Left cardiac atrium (tissue), 4 donors: ENCODE measurements around the gene GATA5. TPM values are rescaled to one million over a fixed set of nuclear protein-coding genes. Genes with fewer than 3 reads are reported as not detected.
A peak's percentile ranks its signal among the peaks of the same experiment; 100 is the strongest.
"Not testable (repeated sequence)": the region's sequence is repeated elsewhere in the genome, so short reads cannot be mapped to it uniquely, and the experiment has no call there.

Source experiments
- ATAC-seq, 2 donors: fragments of 200-7000 bp; cut with Tn5 transposase; one replicate each; pipeline ENCODE4 v1.9.1; 2020; ENCODE audit warnings: mild to moderate bottlenecking in 2 of 2, moderate library complexity in 2 of 2
- DNase-seq: peaks from one replicate; pipeline ENCODE4 v3.0.0-alpha.2; 2020
- intact Hi-C, 2 donors: fragments of 100-400 bp; cut with DNase I; formaldehyde crosslinking; loops; one replicate each; pipeline versions ENCODE4 v1.14.1 to v1.15.1; 2022 to 2023
- total RNA-seq, 2 donors: library from RNA; stranded (reverse); fragmentation: NEBNext Ultra II Directional; extraction: Animal tissue kit (Norgen Biotek cat#: 25700); gene quantifications; one replicate each; pipeline ENCODE4 v1.2.1, GENCODE V29; 2021
- donor health status: DM: no; HTN: yes; CAD: no.
- donor health status: DM: no; HTN: yes; CAD: no; lungs with severe emphysema.
- donor health status: DM: yes; HTN: yes; CAD: no.
- donor health status: Dilated cardiomyopathy.

Gene GATA5
- total RNA-seq, 2 donors from 2014 or later = 4.3 to 9.3 TPM

DNA sequence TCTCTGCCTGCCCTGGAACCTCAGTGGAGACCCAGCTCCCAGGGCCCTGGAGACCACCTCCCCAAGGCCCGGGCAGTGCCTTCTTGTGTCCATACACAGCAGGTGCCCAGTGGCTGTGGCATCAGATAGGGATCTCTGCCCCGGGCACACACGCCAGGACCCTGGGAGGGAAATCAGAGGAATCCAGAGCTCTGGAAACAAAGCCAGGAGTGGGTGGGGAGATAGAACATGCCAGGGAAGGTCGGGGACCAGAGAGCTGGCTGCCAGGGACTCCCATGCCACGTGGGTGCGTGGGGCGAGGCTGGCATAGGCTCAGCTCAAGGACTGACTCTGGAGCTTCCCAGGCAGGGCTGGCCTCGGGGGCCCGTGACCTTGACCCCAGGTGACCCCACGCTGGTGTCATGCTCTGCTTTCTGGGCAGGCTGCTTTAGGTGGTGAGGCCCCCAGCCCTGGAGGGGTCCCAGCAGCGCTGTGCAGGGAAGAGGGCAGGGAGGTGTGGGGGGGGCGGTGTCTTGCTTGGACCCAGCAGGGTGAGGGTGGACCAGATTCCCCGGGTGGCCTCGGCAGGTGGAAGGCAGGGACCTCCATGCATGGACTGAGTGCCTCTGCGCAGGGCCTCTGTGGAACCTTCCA is 17.6 kb upstream of the GATA5 start:
- DNase-seq (no peak), ATAC-seq (peak; percentile 30 to 56)
- intact Hi-C loops = no loop called here

DNA sequence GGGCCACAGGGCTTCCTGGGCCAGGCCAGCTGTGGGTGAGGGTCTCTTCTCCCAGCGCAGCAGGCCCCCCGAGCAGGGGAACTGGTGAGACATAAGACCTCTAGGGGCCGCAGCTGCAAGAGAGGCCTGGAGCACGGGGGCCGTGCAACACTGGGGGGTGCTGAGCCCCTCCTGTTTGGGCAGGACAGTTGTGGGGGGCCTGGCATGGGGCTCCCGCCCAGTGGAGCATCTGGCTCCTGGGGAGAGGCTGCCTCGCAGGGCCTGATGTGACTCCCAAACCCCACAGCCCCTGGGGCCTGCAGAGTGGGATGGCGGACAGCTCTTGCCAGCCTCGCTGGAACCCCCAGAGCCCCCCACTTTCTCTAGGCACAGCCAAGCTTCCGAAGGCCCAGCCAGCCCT is 16.9 kb upstream of the GATA5 start:
- ATAC-seq (no peak), DNase-seq (no peak)
- intact Hi-C loops = no loop called here

DNA sequence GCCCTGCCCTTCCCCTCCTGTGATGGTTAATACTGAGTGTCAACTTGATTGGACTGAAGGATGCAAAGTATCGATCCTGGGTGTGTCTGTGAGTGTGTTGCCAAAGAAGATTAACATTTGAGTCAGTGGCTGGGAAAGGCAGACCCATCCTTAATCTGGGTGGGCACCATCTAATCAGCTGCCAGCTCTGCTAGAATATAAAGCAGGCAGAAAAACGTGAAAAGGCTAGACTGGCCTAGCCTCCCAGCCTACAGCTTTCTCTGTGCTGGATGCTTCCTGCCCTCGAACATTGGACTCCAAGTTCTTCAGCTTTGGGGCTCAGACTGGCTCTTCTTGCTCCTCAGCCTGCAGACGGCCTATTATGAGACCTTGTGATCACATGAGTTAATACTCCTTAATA is 15.0 kb upstream of the GATA5 start:
- ATAC-seq, DNase-seq, intact Hi-C loops: not testable (repeated sequence)

DNA sequence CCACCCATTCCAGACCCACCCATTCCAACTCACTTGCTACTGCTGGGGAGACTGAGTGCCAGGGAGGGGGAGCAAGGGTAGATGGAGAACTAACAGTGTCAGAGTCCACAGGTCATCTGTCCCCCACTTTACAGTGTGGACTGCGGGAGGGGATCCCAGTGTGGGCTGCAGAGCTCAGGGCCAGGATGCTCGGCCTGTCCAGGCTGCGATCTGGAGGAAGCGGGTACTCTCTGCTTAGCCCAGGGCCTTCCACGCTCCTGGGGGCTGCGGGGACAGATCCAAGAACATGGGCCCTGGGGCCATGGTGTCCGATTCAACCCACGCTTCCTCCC is 14.1 kb upstream of the GATA5 start:
- DNase-seq (no peak), ATAC-seq (no peak)
- intact Hi-C loops = no loop called here

DNA sequence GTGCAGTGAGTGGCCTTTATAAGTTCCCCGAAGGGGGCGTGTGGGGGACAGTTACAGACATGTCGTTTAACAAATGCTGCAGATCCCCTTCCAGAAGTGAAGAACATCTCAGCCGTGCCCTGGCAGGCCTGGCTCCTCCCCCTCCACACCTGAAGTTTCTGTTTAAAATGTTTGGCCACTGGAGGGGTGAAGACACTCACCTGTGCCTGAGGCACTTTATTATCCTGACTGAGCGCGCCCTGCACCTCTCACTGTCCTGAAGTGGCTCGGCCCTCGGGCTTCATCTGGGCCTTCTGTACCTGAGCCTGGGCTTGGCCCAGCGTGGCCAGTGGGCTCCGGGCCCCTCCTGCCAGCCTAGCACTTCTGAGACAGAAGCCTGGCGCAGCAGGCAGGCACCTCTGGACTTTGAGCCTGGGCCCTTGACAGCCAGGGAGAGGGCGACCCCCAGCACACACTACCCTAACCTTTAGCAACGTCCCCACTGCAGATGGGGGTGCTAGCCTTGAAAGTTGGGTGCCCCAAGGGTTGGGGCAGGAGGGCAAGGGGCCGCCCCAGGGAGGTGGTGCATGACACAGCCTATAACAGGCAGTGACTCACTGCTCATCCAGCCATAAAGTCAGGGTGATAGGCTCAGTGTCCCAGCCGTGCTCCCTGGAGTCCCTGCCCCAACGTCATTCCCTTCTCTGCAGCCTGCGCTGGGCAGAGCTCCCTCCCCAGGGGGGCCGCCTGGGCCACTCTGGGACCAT is 13.6 kb upstream of the GATA5 start:
- peak in 1 of 2 donors; percentile 29 for ATAC-seq
- intact Hi-C loops = no loop called here
- DNase-seq = no peak

DNA sequence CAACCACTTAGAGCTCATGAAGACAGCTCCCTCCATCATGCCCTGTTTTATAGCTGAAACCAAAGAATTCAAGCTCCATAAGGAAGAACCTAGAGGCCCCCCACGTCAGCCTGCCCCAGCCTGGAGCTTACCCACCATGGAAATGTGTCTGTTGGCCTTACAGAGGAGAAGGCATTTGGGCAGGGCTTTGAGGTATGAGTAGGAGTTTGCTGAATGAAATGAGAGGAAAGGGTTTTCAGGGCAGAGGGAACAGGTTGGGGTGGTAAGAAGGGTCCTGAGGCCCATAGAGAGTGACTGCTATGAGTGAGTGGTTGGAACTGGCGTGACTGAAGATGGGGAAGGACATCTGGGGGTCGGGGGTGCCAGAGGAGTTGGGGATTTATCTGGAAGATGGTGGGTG is 12.7 kb upstream of the GATA5 start:
- DNase-seq (no peak), ATAC-seq (no peak)
- intact Hi-C loops = no loop called here

DNA sequence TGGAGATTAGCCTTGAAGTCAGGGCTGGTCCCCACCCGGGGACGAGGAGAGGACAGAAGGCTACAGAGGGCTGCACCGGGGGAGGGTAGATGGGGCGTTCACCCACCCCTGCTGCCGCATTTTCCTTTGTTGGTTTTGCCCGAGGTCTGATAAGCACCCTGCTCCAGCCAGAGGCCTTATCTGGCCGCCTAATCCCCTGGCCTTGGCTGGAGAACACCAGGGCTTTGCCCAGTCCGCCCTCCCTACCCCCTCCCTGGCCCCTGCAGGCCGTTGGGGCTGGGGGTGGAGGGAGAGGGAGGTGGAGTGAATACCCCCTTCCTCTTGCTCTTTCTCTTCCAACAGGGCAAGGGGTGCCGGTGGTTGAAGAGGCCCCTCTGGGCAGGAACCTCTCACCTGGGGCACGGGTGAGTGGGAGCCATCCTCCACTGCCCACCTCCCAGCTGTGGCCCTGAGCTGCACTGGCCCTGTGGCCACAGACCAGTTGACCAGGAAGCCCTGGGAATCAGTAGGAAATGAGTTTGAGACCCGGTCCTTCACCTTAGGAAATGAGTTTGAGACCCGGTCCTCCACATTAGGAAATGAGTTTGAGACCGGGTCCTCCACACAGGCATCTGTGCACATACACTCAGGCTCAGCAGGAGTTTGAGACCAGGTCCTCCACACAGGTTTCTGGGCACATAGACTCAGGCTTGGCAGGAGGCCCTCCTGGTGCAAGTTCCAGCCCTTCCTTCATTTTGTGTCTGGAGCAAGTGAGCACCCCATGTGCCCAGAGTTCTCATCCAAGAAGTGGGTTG is 12.0 kb upstream of the GATA5 start:
- intact Hi-C loops = no loop called here
- DNase-seq = peak; percentile 74
- ATAC-seq = peak; percentile 63 to 77

DNA sequence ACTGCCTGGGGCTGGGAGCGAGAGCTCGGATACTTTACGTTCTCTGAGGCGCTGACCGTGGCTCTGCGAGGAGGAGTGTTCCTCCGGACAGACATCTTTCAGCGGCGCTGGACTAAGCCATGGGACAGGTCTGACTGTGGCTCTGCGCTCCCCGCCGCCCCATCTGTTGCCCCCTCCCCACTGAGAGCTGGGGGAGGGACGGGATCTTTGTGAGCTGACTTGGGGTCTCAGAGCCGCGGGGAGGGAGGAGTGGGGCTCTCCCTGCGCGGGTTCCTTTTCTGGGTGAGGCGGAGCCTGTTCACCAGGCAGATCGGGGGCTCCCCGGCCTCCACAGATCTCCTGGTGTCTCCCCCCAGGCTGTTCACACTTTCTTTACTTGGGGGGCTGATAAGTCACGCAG is 11.3 kb upstream of the GATA5 start:
- intact Hi-C loops = no loop called here
- peak in 1 of 2 donors; percentile 3 for ATAC-seq

DNA sequence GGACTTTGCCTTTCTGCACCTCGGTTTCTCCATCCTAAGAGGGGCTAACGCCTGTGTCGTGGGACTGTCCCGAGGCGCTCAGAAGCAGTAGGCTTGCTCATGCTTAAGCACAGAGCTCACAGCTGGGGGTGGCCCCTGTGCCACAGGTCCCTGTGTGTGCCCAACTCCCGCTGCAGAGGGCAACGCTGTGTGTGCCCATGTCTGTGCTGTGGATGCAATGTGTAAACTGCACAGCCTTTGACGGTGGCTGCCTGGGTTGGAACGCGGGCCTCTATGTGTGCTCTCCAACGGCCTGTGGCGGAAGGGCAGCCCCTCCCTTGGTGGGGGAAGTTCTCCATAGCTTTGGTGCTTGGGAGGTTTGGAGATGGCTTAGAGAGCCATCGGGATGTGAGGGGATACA is 10.7 kb upstream of the GATA5 start:
- ATAC-seq = no peak
- intact Hi-C loops = no loop called here

More for the DNA sequence above, 11.3 kb upstream of the GATA5 start:
- no peak for DNase-seq

DNA sequence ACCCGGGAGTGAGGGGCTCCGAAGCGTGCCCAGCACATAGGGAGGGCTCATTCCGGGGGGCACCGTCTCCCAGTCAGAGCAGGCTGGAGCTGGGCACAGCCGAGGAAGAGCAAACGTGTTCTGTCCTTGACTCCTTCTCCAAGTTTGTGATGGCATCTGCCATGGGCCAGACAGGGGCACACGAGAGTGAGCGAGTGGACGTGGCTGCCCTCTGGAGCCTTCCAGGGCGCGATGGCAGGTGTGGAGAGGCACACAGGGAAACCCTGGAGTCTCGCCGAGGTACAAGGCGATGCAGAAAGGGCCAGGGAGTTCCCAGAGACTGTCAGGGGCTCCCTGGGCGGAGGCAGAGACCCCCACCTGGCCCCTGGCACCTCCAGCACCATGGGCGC is 9.9 kb upstream of the GATA5 start:
- ATAC-seq = no peak
- DNase-seq = no peak
- intact Hi-C loops = no loop called here

More for the DNA sequence above, 10.7 kb upstream of the GATA5 start:
- no peak for DNase-seq

DNA sequence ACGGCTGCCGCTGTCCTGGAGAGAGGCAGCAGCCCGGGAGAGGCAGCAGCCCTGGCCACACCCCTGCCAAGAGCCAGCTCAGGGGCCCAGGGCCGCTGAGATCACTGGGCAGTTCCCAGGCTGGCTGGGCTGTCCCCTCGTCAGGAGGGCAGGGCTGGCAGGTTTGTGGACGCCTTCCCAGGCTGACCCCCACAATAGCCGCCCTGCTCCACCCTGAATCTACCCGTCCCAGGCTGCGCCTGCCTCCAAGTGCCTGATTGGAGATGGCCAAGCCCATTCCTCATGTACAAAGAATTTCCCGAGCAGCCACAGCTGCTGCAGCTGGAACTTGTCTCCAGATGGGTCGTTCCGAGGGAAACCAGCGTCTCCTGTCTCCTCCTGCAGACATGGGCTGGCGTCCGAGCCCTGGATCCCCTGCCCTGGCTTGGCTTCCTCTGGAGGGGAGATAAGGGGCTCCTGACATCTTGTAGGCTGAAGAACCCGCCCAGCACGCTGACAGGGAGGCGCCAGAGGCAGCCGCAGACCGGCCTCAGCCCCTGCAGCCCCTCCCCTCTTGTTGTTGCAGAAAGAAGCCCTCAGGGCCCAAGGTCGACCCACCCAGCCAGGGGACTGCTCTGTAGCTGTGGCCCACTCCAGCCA is 9.4 kb upstream of the GATA5 start:
- peak; percentile 75 for DNase-seq
- ATAC-seq = peak; percentile 48 to 75
- intact Hi-C loops = no loop called here

DNA sequence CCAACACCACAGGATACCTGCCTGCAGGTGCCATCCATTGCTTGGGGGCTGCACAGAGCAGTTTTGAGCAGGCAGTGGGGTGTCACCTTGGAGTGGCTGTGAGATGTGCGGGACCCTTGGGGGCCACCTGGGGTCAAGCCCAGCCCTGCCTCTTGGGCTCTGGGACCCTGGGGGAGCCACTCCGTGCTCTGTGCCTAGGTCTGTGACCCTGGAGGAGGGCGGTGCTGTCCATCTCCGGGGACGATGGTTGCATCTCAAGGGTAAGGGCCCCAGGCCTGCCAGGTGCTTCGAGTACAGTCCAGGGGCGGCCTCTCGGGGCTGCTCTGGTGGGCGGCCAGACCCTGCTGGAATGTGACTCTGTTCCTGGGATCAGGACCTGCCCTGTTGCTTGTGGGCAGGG is 8.7 kb upstream of the GATA5 start:
- intact Hi-C loops = loop anchor here in 1 of 2 donors (5.0 kb wide), 1 partner anchor 187 kb away; no protein-coding TSS in a partner anchor
- DNase-seq (no peak), ATAC-seq (no peak)

DNA sequence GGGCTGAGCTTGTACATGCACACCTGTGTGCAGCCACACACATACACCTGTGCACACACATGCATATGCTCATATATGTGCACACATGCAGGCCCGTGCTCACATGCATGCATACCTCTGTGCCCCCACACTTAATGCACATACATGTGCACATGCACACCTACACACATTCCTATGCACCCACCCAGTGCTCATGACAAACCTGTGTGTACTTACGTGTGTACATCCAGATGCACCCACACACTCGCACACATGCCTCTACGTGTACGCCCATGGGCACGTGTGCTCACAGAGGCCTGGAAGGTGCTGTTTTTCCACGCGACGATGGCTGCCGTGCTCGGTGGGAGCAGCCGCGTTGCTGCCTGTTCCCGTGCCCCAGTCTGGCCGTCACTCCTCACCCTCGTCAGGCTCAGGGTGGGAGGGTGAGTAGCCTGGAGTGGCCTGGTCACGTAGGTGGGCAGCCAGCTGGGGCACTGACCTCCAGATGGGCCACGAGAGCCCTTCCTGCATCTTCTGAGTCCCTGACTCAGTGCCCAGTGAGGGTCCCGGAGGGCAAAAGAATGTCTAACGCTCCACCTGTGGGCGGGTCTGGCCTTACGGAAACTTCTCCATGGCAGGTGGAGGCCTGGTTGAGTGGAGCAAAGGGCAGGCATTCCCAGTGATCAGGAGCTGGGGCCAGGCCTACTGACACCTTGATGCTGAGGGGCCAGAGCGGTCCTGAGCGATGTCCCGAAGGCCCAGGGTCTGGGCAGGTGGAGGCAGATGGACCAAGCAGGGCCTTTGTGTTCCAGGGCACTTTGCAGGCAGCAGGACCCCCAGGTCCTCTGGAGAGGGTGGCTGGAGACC is 8.0 kb upstream of the GATA5 start:
- DNase-seq (no peak), ATAC-seq (no peak)
- intact Hi-C loops = loop anchor here in 1 of 2 donors (5.0 kb wide), 1 partner anchor 187 kb away; no protein-coding TSS in a partner anchor

DNA sequence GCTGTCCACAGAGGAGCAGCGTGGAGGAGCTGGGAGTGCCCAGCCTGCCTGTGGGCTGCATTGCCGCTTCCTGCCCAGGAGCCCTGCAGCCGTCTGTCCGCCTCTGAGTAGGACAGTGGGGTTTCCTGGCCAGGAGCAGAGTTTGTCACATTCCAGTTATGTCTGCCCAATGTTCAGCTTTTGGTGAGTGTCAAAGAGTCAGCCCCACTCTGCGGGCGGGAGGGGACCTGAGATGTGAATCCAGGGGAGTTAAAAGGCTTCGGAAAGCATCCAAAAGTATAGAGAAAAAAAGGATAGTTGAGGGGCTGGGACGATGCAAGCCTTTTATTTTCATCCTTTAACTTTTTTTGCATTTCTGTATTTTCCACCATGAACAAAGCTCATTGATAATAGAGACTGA is 7.2 kb upstream of the GATA5 start:
- intact Hi-C loops = loop anchor here in 1 of 2 donors (5.0 kb wide), 1 partner anchor 186 kb away; no protein-coding TSS in a partner anchor

DNA sequence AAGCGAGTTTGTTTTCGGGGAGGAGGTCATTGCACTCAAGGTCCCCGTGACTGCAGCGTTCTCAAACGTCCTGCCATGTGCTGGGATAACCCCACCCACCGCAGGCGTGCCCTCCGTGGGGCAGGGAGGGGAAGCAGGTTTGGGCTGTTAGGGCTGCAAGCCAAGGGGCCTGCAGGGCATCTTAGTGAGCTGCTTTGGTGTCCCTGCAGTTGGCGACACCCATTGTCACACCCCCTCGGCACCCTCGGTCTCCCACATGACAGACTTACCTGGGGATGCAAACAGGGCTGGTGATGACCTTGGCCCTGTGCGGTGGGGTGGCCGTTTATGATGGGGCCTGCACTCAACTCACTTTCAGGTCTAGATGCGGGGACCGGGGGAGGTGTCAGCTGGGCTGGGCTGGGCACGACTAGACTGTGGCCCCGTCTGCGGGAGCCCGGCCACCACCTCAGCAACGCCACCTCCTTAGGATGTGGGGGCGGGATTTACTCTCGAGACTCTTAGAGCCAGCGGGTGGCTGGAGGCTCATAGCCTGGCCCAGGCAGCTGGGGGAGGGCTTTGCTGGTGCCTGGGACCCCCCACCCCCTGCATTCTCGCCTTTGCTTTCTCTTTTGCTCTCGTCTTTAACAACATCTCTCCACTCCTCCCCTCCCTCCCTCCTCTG is 6.5 kb upstream of the GATA5 start:
- DNase-seq = no peak
- no peak for ATAC-seq
- intact Hi-C loops = loop anchor here in 1 of 2 donors (5.0 kb wide), 1 partner anchor 185 kb away; no protein-coding TSS in a partner anchor

More for the DNA sequence above, 7.2 kb upstream of the GATA5 start:
- DNase-seq (no peak), ATAC-seq (no peak)

DNA sequence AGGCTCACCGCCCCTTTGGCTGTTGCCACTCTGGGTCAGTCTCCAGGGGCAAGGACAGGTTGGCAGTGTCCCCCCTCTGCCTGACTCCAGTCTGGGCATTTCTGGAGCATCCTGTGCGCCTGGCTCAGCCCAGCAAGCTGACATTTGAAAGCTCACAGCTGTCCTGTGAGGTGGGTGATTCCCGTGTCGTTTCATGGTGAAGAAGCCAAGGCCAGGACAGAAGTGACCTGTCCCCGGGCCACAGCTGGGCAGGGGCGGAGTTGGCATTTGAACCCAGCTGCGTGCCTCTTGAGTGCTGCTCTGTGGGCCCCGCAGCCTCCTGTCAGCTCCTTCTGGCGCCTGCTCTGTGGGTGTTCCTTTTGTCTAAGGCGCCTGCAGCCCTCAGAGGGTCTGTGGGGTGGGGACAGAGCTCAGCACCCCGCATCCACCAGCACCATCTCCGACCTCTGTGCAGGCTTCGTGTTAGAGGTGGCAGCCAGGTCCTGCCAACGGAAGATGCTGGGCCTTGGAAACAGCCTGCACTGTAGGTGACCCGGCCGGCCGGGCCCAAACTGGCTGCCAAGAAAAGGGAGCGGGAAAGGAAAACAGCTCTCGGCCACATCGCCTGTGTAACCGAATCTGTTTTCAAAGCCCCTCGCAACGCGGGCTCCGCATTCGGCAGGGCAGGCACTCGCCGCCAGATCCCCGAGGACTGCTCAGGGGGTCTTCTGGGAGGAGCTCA is 5.8 kb upstream of the GATA5 start:
- DNase-seq = no peak
- ATAC-seq = no peak
- intact Hi-C loops = loop anchor here in 1 of 2 donors (5.0 kb wide), 1 partner anchor 184 kb away; no protein-coding TSS in a partner anchor

DNA sequence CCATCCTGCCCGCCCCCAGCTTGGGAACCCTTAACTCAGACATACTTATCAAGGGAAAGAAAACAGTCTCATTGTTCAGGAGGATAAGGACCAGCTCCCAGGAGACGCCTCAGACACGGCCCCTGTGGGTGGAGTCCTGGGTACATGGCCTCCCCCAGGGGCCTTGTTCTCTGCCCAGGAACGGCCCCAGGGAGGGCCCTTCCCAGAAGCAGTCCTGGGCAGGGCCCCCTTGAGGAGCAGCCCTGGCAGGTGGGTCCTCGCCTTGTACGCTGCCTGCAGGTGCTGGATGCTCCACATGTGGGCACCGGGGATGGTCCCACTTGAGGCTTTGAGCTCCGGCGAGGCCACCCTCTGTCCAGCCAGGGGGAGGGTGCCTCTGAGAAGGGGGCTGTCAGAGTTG is 4.5 kb upstream of the GATA5 start:
- ATAC-seq (no peak), DNase-seq (peak; percentile 53)
- intact Hi-C loops = loop anchor here in 1 of 2 donors (5.0 kb wide), 1 partner anchor 183 kb away; no protein-coding TSS in a partner anchor
